Measurements from ENCODE around the gene NUPR1. TPM values are rescaled to one million over a fixed set of nuclear protein-coding genes. Genes with fewer than 3 reads are reported as not detected.

NUPR1 gene
- total and polyA plus RNA-seq, 11 donors = 5.7 to 103 (median 28.6) TPM

DNA sequence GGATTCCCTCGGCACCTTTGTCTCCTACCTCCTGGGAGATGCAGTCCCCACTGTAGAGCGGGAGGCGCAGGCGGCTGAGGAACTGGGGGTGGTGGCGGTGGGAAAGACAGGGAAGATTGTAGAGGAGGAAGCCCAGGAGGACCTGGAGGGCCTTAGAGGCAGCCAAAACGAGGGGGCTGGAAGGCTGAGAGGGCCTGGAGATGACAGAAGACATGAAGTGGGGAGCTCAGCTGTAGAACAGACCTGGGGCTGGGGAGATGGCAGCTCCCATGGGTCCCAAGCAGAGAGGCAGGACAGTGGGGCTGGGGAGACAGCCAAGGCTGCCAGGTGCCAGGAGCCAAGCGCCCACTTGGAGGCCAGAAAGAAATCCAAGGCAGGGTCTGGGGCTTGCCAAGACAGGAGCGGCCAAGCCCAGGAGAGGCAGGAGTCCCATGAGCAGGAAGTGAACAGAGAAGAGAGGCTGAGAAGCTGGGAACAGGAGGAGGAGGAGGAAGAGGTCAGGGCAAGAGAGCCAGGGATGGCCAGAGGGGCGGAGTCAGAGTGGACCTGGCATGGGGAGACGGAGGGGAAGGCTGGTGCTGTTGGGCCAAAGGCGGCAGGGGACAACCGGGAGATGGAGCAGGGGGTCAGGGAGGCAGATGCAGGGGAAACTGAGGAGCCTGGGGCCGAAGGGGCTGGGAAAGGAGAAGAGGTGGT, 43.5 kb downstream of the NUPR1 start:
- Histone ChIP-seq H3K9me3 (no peaks in the 10 kb centered on the region), H3K36me3 (peaks cover 0 to 8% (median 0%) of the 10 kb centered on the region in 9 donors), H3K27ac (peak overlapping the region in 4 of 12 donors; percentile 45 to 99 (median 48)), H3K27me3 (no peaks in the 10 kb centered on the region), H3K4me3 (peak overlapping the region in 8 of 12 donors; percentile 4 to 59 (median 24)), H3K4me1 (peaks cover 0 to 46% (median 8%) of the 10 kb centered on the region in 12 donors)
- ATAC-seq (no peak), DNase-seq (peak in 1 of 5 donors; percentile 43)
- whole genome bisulfite sequencing, 4 donors = 78 to 81% (median 79%) methylated on average over 13 of the region's 13 CpGs
- intact Hi-C loops (cut with DNase I) = loop anchor here in 3 of 10 donors (5.0 to 10.0 kb wide), 4 partner anchors 47 to 200 kb away; partner anchors contain the start of genes SBK1 (in 1 of the 3) and SGF29 (in 1 of the 3)
- TF ChIP-seq, protein P1, sequence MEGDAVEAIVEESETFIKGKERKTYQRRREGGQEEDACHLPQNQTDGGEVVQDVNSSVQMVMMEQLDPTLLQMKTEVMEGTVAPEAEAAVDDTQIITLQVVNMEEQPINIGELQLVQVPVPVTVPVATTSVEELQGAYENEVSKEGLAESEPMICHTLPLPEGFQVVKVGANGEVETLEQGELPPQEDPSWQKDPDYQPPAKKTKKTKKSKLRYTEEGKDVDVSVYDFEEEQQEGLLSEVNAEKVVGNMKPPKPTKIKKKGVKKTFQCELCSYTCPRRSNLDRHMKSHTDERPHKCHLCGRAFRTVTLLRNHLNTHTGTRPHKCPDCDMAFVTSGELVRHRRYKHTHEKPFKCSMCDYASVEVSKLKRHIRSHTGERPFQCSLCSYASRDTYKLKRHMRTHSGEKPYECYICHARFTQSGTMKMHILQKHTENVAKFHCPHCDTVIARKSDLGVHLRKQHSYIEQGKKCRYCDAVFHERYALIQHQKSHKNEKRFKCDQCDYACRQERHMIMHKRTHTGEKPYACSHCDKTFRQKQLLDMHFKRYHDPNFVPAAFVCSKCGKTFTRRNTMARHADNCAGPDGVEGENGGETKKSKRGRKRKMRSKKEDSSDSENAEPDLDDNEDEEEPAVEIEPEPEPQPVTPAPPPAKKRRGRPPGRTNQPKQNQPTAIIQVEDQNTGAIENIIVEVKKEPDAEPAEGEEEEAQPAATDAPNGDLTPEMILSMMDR (IDR thresholded peaks at IDR 0.05) = no peak
- no peak for TF ChIP-seq POLR2A (IDR thresholded peaks at IDR 0.05)

DNA sequence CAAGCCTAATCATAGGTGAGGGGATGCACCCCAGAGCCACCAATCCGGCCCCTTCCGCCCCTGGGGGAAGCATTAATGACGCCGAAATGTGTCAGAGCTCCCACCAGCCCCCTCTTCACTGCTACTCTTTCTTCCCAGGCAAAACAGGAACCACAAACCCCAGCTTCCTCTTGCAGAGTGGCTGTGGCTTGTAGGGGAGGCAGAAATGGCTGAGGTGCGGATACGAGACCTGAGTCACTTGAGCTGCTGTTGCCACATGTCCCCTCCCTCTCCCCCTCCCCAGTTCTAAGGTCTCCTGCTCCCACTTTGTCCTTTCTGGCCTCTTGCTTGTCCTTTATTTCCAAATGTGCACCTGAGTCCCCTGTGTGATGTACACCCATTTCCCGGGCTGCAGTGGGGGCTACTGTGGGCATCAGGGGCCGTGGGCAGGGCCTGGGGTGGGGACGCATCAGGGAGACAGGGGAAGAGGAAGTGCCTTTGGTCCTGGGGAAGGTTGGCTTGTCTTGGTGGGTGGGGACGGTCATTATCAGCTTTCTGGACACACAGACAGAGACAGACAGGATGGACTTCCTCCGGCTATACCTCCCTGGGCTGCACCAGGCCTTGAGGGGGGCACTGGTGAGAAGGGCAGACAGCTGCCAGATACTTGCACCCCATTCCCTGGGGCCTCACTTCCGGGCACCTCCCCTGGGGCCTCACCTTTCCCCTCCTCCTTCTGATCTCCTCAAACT, 44.5 kb downstream of the NUPR1 start, which contains the start of gene APOBR:
Gene APOBR, plus strand, starts transcription at position 523 of the 731 bp plus-strand sequence. Its CDS starts 39 bp downstream, at position 562.
- WGBS, 4 donors = 59 to 69% (median 64%) methylated on average over 12 of the region's 12 CpGs
- Histone ChIP-seq H3K4me1 (peaks cover 0 to 49% (median 9%) of the 10 kb centered on the region in 12 donors), H3K9me3 (no peaks in the 10 kb centered on the region), H3K36me3 (peaks cover 0 to 16% (median 0%) of the 10 kb centered on the region in 9 donors), H3K4me3 (peak within 1 kb of the TSS in 8 of 12 donors; percentile 4 to 59 (median 24)), H3K27me3 (no peaks in the 10 kb centered on the region), H3K27ac (peak within 1 kb of the TSS in 6 of 12 donors; percentile 14 to 99 (median 46))
- DNase-seq = peak; percentile 46 to 74 (median 56)
- intact Hi-C loops (cut with DNase I) = loop anchor here in 7 of 10 donors (5.0 to 10.0 kb wide), 6 partner anchors 43 to 199 kb away; partner anchors contain the start of genes SGF29 (in 3 of the 7), NUPR1 (in 2 of the 7) and SBK1 (in 1 of the 7)
- no peak for TF ChIP-seq POLR2A (IDR thresholded peaks at IDR 0.05)
- TF ChIP-seq, protein P1 (IDR thresholded peaks at IDR 0.05) = no peak
- peak in 2 of 4 donors; percentile 13 to 33 for ATAC-seq

DNA sequence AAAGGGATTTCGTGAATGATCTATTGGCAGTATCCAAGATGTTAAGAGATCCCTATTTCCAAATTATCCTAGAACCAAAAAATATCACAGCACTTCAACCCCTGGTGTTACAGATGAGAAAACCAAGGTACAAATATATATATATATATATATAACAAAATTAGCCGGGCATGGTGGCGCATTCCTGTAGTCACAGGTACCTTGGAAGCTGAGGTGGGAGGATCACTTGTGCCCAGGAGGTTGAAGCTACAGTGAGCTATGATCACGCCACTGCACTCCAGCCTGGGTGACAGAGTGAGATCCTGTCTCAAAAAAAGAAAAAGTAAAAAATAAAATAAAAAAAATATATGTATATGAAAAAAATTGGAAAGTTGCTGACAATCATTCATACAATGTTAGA, 46.3 kb downstream of the NUPR1 start:
- Histone ChIP-seq H3K4me3 (peak overlapping the region in 11 of 12 donors; percentile 61 to 99 (median 85)), H3K4me1 (peaks cover 0 to 49% (median 9%) of the 10 kb centered on the region in 12 donors), H3K27me3 (no peaks in the 10 kb centered on the region), H3K27ac (peak overlapping the region; percentile 90 to 99 (median 97)), H3K36me3 (peaks cover 0 to 25% (median 17%) of the 10 kb centered on the region in 9 donors), H3K9me3 (no peaks in the 10 kb centered on the region)
- WGBS, 4 donors = 55 to 60% (median 56%) methylated on average over 4 of the region's 4 CpGs
- DNase-seq (no peak), ATAC-seq (no peak)
- TF ChIP-seq, protein P1 (IDR thresholded peaks at IDR 0.05) = no peak
- TF ChIP-seq POLR2A (IDR thresholded peaks at IDR 0.05) = no peak
- intact Hi-C loops (cut with DNase I) = loop anchor here in 8 of 10 donors (1.0 to 10.0 kb wide), 10 partner anchors 45 to 198 kb away; partner anchors contain the start of genes SGF29 (in 4 of the 8), NUPR1 (in 3 of the 8) and SBK1 (in 1 of the 8)
